ENCODE data around the gene SORBS2.

The SORBS2 gene

GRCh38 chr4:185625503-185625902, 186.5 kb downstream of the SORBS2 start:
- no peak for DNase-seq

DNA sequence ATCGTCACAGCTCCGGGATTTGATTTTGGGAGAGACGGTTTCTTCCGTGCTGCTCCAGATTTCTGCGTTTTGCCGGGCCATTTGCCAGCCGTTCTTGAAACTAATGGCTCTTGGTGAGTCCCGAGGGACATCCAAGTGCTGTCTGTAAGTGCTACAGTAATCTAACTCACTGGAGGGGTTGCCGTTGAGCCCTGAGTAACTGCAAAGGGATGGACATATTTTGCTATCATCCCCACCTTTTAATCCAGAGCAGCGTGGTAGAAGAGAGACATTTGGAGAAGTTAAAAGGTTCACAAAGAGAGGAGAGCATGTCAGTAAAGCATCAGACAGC, 187.8 kb downstream of the SORBS2 start:
- DNase-seq: no peak

GRCh38 chr4:185623444-185624258, 188.3 kb downstream of the SORBS2 start:
- DNase-seq: no peak

- DNase-seq: no peak
Observed at GRCh38 chr4:185608185-185608584, 203.8 kb downstream of the SORBS2 start.

DNA sequence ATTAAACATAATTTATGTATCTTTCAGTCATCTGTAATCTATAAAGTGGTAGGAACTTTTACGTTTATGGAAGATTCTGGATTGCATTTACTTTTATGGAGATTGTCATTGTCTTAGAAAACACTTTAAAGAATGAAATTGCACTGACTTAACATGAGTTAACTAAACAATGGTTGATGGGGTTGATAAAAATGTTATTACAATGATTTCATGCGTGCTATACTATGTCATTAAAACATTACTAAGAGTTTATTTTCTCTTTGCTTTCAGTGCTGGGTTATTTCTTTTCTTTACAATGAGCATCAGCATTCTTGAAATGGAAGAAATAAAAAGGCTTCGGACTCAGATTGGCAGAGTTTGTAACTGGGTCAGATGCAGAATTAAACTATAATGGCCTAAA, 209.6 kb downstream of the SORBS2 start:
- DNase-seq: no peak

DNA sequence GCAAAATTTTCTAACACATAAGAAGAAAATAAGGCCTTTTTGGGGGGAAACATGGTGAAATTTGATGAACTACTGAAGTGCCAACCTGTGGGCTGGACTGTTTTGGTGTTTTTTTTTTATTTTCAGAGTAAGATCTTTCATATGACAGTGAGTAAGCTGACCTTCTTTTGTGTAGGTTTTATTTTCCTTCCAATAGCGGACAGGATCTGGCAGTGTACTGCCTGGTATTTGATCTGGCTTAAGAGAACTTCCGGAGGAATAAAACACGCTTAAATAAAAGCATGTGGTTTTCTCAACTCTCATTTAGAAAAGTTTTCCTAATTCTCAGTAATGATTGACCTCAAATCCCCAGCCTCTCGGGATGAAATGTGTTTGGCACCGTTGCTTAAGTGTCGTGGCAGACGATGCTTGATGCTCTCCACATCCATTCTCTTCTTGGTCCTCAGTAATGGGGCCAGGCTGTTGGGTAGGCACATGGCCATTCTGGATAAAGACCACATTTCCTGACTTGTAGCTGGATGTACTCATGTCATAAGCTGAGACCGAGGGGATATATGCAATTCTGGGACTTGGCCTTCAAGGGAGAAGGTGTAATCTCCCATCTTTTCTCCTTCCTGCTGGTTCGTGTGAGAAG, 211.1 kb downstream of the SORBS2 start:
- DNase-seq: no peak

DNA sequence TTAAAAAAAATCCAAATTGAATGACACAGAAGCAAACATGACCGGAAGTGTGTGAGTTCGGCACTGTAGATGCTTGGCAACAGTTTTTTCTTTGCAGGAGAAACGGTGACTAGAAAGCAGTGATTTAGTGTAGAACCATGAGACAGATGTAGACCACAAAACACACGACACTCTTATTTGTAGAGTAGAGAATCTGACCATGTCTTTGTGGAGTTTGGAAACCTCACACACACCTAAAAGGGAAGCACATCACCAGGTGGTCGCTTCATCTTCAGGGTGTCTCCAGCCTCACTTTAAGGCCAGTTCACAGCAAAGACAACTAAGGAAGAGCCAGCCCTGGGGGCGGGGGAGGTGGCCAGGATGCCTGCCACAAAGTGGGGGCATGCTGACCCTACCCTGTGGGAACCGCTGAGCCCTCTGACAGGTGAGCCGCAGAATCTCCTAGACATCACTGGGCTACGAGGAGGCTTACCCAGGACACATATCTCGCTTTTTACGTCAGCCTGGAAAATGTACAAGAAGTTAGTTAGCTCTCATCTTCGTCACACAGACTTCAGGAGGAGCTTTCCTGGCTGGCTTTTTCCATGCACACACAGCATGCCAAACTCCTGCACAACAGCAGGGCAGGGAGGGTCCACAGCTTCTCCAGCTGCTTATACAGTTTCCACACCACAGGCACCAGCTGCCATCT, 212.3 kb downstream of the SORBS2 start:
- no peak for DNase-seq

GRCh38 chr4:185598846-185599552, 213.0 kb downstream of the SORBS2 start:
- DNase-seq: no peak

DNA sequence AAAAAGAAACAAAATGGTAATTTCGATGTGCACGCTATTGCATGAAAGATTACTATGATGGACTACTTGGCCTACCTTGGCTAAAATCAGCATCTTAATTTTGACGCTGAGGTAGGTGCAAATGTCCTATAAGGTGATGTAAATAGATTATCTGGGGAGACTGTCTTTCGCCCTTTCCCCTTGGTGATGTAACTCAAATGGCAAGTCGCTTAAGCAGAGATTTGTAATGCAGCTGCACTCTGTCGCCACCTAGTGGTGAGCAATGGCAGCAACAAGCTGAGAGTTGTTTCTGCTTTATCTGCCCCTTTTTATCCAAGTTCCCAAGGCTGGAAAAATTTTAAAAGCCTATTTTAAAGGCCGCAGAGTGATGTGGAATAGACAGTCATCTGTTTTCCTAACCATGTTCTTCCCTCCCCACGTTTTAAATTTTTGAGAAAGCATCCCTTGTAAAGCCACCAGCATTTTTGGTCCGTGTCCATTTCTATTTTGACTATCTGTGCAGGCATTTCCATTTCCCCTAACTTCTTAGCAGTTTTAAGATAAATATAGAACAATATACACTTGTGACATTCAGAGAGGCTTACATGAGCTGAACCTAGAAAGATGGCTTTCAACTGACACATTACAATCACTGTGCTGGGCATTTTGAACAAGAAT, 214.3 kb downstream of the SORBS2 start:
- peak; percentile 74 to 75 for DNase-seq

DNA sequence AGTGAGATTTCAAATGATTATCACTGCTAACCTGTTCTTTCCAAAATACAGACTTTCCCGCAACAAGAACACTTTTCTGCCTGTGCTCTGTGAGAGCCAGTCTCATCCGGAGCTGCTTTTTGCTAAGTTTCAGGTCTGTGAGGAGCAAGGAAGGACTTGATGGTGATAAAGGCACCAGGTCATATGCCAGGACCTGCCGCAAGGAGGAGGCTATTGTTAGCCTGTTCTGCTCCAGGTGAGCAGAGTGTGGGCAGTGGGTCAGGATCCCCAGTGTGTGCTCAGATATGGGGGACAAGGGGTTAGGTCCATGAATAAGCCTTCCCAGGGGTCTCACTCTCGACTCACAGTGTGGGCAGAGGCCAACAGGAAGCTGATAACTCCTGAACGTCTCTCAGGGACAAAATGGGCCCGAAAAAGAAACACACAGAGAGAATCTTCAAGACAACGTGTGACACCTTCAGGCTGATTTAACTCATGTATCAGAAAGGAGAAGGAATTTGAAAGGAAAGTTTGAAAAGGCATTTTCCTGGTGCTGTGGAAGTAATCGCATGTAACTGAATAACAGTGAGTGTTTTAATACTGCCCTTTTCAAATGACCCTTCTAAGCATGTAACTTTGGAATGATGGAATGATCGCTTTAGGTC, 219.0 kb downstream of the SORBS2 start:
- DNase-seq: no peak

DNA sequence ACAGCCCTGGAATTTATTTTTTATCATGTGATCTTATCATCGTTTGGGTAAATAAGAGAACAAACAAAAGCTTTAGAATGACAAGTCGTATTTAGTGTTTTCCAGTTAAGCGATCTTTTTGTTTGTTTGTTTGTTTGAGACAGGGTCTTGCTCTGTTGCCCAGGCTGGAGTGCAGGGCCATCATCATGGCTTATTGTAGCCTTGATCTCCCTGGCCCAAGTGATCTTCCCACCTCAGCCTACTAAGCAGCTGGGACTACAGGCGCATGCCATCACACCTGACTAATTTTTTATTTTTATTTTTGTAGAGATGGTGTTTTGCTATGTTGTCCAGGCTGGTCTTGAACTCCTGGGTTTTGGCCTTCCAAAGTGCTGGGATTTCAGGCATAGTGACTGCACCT, 219.6 kb downstream of the SORBS2 start:
- DNase-seq: no peak

DNA sequence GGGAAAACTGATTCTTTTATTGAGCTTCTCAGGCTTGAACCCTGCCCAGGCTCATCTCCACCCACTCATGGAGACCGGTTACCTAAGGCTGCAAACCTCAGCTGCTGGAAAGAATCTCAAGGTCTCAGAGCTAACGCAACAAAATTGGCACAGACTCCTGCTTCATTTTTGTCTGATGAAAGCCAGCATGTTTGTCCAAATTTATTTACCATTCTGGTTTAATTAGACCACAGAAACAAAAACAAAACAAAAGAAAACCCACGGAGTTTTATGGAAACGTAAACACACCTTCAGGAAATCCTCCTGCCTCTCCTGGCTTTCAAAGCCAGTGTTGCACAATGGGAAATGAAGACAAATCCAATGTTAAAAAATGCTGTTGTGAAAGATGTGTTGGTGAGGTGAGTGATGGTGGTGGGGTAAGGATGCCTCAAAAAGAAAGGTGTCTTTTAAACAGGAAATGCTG, 220.3 kb downstream of the SORBS2 start:
- no peak for DNase-seq

GRCh38 chr4:185590982-185591381, 221.0 kb downstream of the SORBS2 start:
- DNase-seq: no peak

DNA sequence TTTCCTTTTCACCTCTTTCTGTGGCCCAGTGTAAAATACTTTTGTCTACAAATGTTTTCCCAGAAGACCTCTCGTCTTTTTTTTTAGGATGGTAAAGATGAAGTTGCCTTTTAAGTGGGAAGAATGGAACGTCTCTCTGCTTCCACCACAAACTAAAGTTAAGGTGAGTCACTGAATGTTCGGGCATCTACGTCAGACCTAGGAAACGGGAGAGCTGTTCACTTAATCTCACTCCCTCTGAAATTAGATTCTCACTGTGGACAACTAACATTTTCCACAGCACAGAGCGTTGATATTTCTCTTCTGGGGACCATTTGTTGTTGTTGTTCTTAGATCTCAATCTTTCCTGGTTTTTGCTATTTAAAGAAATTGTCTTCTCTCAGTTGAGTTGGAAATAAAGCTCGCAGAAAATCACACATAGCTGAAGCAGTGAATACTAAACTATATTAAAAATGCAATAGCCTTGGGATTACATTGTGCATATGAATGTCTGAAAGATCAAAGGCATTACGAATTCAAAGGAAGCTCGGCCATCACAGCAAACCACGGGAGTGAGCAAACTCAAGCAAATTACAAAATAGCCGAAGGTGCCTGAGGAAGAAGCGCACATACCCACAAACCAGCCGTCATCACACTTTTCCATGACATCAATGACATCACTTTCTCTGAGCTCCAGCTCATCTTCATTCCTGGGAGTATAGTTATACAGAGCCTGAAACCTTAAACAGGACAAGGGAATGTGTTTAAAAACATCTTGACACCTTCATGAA, 222.7 kb downstream of the SORBS2 start:
- DNase-seq: no peak

GRCh38 chr4:185587427-185588161, 224.4 kb downstream of the SORBS2 start:
- DNase-seq: peak; percentile 72 to 80

GRCh38 chr4:185587030-185587426, 225.0 kb downstream of the SORBS2 start:
- no peak for DNase-seq

DNA sequence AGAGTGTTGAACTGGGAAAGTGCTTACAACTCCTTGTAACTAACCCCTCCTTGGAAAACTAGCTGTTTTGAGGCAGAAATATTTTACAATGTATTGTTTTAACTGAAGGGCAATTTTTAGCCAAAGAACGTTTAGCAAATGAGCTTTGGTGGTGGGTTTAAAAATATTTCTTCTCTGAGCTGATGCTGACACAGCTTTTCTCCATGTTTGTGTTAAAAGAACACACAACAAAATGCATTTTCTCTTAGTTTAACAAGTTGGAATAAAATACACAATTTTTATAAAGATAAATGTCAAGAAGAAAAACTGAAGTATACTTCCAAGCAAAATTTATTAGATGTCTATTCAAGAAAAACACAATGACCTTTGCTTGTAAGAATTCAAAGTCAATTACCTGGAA, 226.8 kb downstream of the SORBS2 start:
- no peak for DNase-seq

GRCh38 chr4:185583813-185584212, 228.2 kb downstream of the SORBS2 start:
- DNase-seq: no peak

- DNase-seq: no peak
Observed at GRCh38 chr4:185582651-185583400, 229.2 kb downstream of the SORBS2 start.

GRCh38 chr4:185580699-185581098, 231.3 kb downstream of the SORBS2 start:
- DNase-seq: no peak
